Stimulated activated naive CD8-positive, alpha-beta T cell treated with anti-CD3 and anti-CD28 coated beads, Interleukin-15, Interleukin-2, amounts not matched to agents 100 U/mL and 50 U/mL, for 24 hours (primary cell): ENCODE results near the gene UMOD.
"Not testable (repeated sequence)": the region's sequence is repeated elsewhere in the genome, so short reads cannot be mapped to it uniquely, and the experiment has no call there.

Experiments
- ATAC-seq: fragments of 150-1000 bp; cut with Tn5 transposase; one replicate; pipeline ENCODE4 v1.10.0; 2021
- DNase-seq: peaks from one replicate; pipeline ENCODE4 v3.0.0; 2021

UMOD gene

GRCh38 chr16:20321051-20321450 is 31.5 kb downstream of the UMOD start:
- DNase-seq, ATAC-seq: not testable (repeated sequence)

- DNase-seq, result no peak
- ATAC-seq, result no peak
These were observed 31.9 kb downstream of the UMOD start for GRCh38 chr16:20320592-20320991.

- no peak for ATAC-seq
- DNase-seq, result no peak
These were observed 32.3 kb downstream of the UMOD start for GRCh38 chr16:20320178-20320577.

- ATAC-seq, result no peak
- DNase-seq, result no peak
These were observed 33.1 kb downstream of the UMOD start for GRCh38 chr16:20319406-20319805.

- ATAC-seq (no peak), DNase-seq (no peak)
These were observed 34.1 kb downstream of the UMOD start for GRCh38 chr16:20318437-20318836.

- DNase-seq (no peak), ATAC-seq (no peak)
These were observed 34.5 kb downstream of the UMOD start for GRCh38 chr16:20318006-20318405.

GRCh38 chr16:20317117-20317516 is 35.4 kb downstream of the UMOD start:
- no peak for DNase-seq
- no peak for ATAC-seq

GRCh38 chr16:20316715-20317114 is 35.8 kb downstream of the UMOD start:
- no peak for ATAC-seq
- no peak for DNase-seq

GRCh38 chr16:20315764-20316163 is 36.8 kb downstream of the UMOD start:
- no peak for ATAC-seq

GRCh38 chr16:20314575-20314974 is 37.9 kb downstream of the UMOD start:
- DNase-seq, result no peak
- no peak for ATAC-seq

More at GRCh38 chr16:20315764-20316163, 36.8 kb downstream of the UMOD start:
- no peak for DNase-seq

GRCh38 chr16:20313741-20314140 is 38.8 kb downstream of the UMOD start:
- ATAC-seq (no peak), DNase-seq (no peak)

- not testable (repeated sequence) for ATAC-seq, DNase-seq
These were observed 39.9 kb downstream of the UMOD start for GRCh38 chr16:20312536-20313095.

GRCh38 chr16:20311548-20311947 is 41.0 kb downstream of the UMOD start:
- no peak for DNase-seq
- no peak for ATAC-seq

- DNase-seq (no peak), ATAC-seq (no peak)
These were observed 41.8 kb downstream of the UMOD start for GRCh38 chr16:20310421-20311395.

GRCh38 chr16:20309786-20310185 is 42.7 kb downstream of the UMOD start:
- no peak for ATAC-seq
- DNase-seq, result no peak

- DNase-seq (no peak), ATAC-seq (no peak)
These were observed 43.5 kb downstream of the UMOD start for GRCh38 chr16:20308801-20309590.

- ATAC-seq (no peak), DNase-seq (no peak)
These were observed 44.2 kb downstream of the UMOD start for GRCh38 chr16:20308266-20308665.

GRCh38 chr16:20307791-20308190 is 44.7 kb downstream of the UMOD start:
- ATAC-seq (no peak), DNase-seq (no peak)

GRCh38 chr16:20307240-20307671 is 45.3 kb downstream of the UMOD start:
- ATAC-seq (no peak), DNase-seq (no peak)

GRCh38 chr16:20306401-20306800 is 46.1 kb downstream of the UMOD start:
- DNase-seq (no peak), ATAC-seq (no peak)

GRCh38 chr16:20303012-20303411 is 49.5 kb downstream of the UMOD start:
- DNase-seq, result no peak
- ATAC-seq, result no peak

- DNase-seq, result no peak
- ATAC-seq, result no peak
These were observed 50.1 kb downstream of the UMOD start for GRCh38 chr16:20302389-20302788.

- DNase-seq (no peak), ATAC-seq (no peak)
These were observed 50.7 kb downstream of the UMOD start for GRCh38 chr16:20301840-20302239.
